ENCODE data around the gene LTBP2.

DNA sequence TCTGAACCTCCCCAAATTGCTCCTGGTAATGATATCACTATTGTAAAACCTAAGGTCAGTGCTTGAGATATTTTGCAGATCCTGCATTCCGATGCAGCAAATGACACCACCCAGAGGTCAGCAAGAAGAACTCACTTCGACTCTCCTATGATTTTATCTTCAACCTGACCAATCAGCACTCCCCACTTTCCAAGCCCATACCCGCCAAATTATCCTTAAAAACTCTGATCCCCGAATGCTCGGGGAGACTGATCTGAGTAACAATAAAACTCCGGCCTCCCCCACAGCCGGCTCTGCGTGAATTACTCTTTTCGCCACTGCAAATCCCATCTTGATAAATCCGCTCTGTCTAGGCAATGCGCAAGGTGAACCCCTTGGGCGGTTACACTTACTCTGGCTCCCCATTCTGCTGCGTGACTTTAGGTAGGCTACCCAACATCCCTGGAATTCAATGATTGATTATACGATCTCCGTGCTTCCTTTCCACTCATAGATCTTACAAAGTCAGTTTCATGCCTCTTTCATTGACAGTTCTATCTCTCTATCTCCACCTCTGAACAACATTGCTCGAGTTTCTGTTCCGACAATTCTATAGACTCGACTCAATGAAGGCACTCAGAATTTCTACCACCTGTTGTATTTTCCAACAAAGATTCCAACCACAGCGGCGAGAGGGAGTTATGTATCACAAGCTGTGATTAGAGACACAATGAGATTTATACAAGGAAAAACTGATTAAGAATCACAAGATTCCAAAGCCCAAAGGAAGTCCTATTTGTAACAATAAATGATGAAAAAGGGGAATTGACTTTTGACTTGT is 119.9 kb downstream of the LTBP2 start:
- TF ChIP-seq CTCF (IDR thresholded peaks at IDR 0.05) (no peak), POLR2A (IDR thresholded peaks at IDR 0.05) (no peak), POLR2AphosphoS5 (IDR thresholded peaks at IDR 0.05) (no peak), EP300 (IDR thresholded peaks at IDR 0.05) (no peak)

Measured in stomach (tissue), 4 donors.